ENCODE data around the gene EFHC1. TPM values are rescaled to one million over a fixed set of nuclear protein-coding genes. Genes with fewer than 3 reads are reported as not detected.

The EFHC1 gene
- total RNA-seq, 1 experiment from 2014 or later: 24.6 TPM

- TF ChIP-seq POLR2AphosphoS5 (IDR thresholded peaks at IDR 0.05; ENCODE audit: low read depth, low read length) (no peak), CTCF (IDR thresholded peaks at IDR 0.05) (no peak), REST (IDR thresholded peaks at IDR 0.05; ENCODE audit: insufficient read depth in 1 of 2, low read depth in 2 of 2, low read length in 1 of 2) (no peak), TCF7L2 (IDR thresholded peaks at IDR 0.05; ENCODE audit: low read depth, low read length) (no peak), SIN3A (IDR thresholded peaks at IDR 0.05; ENCODE audit: borderline replicate concordance, insufficient read depth, low read depth, low read length) (no peak)
- no peak for ATAC-seq
- Histone ChIP-seq H3K36me3 (ENCODE audit: control insufficient read depth, insufficient read depth, low read length) (no peaks in the 10 kb centered on the region), H3K9me3 (ENCODE audit: control insufficient read depth, insufficient read depth, low read depth, low read length) (no peaks in the 10 kb centered on the region), H3K4me1 (ENCODE audit: control insufficient read depth, insufficient read depth, low read length) (peaks cover 33% of the 10 kb centered on the region), H3K27me3 (ENCODE audit: control insufficient read depth, insufficient read depth, low read length) (no peaks in the 10 kb centered on the region), H3K4me3 (ENCODE audit: low read depth in 2 of 2, low read length in 2 of 2) (no peak overlapping the region), H3K27ac (ENCODE audit: low read length) (no peak overlapping the region)
- ChIA-PET CTCF (no interaction called here), POLR2A (interaction anchor here (0.7 kb wide), 1 partner anchor 103 kb away, joined by 4 read pairs; no protein-coding TSS in a partner anchor)
- intact Hi-C loops (cut with micrococcal nuclease; ENCODE audit: unreplicated experiment): no loop called here
- no TSS peak for BruUV-seq (replicated peaks)
- in situ Hi-C loops (cut with HindIII; ENCODE audit: low pct_unique_long_range_greater_than_20kb, low sequenced_read_pairs): no loop called here
- no peak for DNase-seq (ENCODE audit: low read depth, low spot score)
Observed at GRCh38 chr6:52526634-52527033, 106.5 kb downstream of the EFHC1 start.

GRCh38 chr6:52527436-52527835, 107.3 kb downstream of the EFHC1 start:
- in situ Hi-C loops (cut with HindIII; ENCODE audit: low pct_unique_long_range_greater_than_20kb, low sequenced_read_pairs) (no loop called here), intact Hi-C loops (cut with micrococcal nuclease; ENCODE audit: unreplicated experiment) (no loop called here)
- POLR2A ChIA-PET: no interaction called here
- ATAC-seq (no peak), DNase-seq (ENCODE audit: low read depth, low spot score) (no peak)
- no peaks in the 10 kb centered on the region for H3K27me3 ChIP-seq (ENCODE audit: control insufficient read depth, insufficient read depth, low read length)
- CTCF ChIA-PET: no interaction called here
- peaks cover 25% of the 10 kb centered on the region for H3K4me1 ChIP-seq (ENCODE audit: control insufficient read depth, insufficient read depth, low read length)
- BruUV-seq (replicated peaks): no TSS peak
- TF ChIP-seq POLR2AphosphoS5 (IDR thresholded peaks at IDR 0.05; ENCODE audit: low read depth, low read length) (no peak), SIN3A (IDR thresholded peaks at IDR 0.05; ENCODE audit: borderline replicate concordance, insufficient read depth, low read depth, low read length) (no peak), TCF7L2 (IDR thresholded peaks at IDR 0.05; ENCODE audit: low read depth, low read length) (no peak), CTCF (IDR thresholded peaks at IDR 0.05) (no peak)
- H3K36me3 ChIP-seq (ENCODE audit: control insufficient read depth, insufficient read depth, low read length): no peaks in the 10 kb centered on the region
- no peak overlapping the region for H3K4me3 ChIP-seq (ENCODE audit: low read depth in 2 of 2, low read length in 2 of 2)
- no peaks in the 10 kb centered on the region for H3K9me3 ChIP-seq (ENCODE audit: control insufficient read depth, insufficient read depth, low read depth, low read length)
- H3K27ac ChIP-seq (ENCODE audit: low read length): no peak overlapping the region

Data from Panc1 (cell line).